Rectal smooth muscle tissue (tissue), 1 donor: ENCODE results near the gene CA5A.
"Not testable (repeated sequence)": the region's sequence is repeated elsewhere in the genome, so short reads cannot be mapped to it uniquely, and the experiment has no call there.

ENCODE experiments used
- H3K27ac ChIP-seq: one replicate; pipeline ENCODE4 v1.7.0; 2013; ENCODE audit warnings: low read depth, low read length, inconsistent platforms
- H3K27me3 ChIP-seq: one replicate; pipeline ENCODE4 v1.7.0; 2013; ENCODE audit warnings: low read length; ENCODE audit not compliant: control insufficient read depth, insufficient read depth
- H3K36me3 ChIP-seq: one replicate; pipeline ENCODE4 v1.7.0; 2013; ENCODE audit warnings: low read length; ENCODE audit not compliant: control insufficient read depth, insufficient read depth
- H3K4me1 ChIP-seq: one replicate; pipeline ENCODE4 v1.7.0; 2013; ENCODE audit warnings: low read length; ENCODE audit not compliant: control insufficient read depth, insufficient read depth
- H3K4me3 ChIP-seq: one replicate; pipeline ENCODE4 v1.7.0; 2013; ENCODE audit warnings: low read length
- H3K9ac ChIP-seq: one replicate; pipeline ENCODE4 v1.7.0; 2013; ENCODE audit warnings: low read length

CA5A gene

GRCh38 chr16:87922250-87922871 is 14.0 kb downstream of the CA5A start:
- Histone ChIP-seq H3K36me3 (no peaks in the 10 kb centered on the region), H3K9ac (no peak overlapping the region), H3K27ac (no peak overlapping the region)

GRCh38 chr16:87921236-87921773 is 15.0 kb downstream of the CA5A start:
- Histone ChIP-seq H3K4me3 (no peak overlapping the region), H3K27me3 (no peaks in the 10 kb centered on the region), H3K27ac (no peak overlapping the region), H3K4me1 (no peaks in the 10 kb centered on the region), H3K9ac (no peak overlapping the region), H3K36me3 (no peaks in the 10 kb centered on the region)

More at GRCh38 chr16:87922250-87922871, 14.0 kb downstream of the CA5A start:
- H3K4me1 ChIP-seq = no peaks in the 10 kb centered on the region
- no peaks in the 10 kb centered on the region for H3K27me3 ChIP-seq
- no peak overlapping the region for H3K4me3 ChIP-seq

GRCh38 chr16:87919681-87919994 is 16.7 kb downstream of the CA5A start:
- no peaks in the 10 kb centered on the region for H3K4me1 ChIP-seq
- no peaks in the 10 kb centered on the region for H3K27me3 ChIP-seq
- H3K4me3 ChIP-seq = no peak overlapping the region
- no peak overlapping the region for H3K9ac ChIP-seq
- H3K27ac ChIP-seq = no peak overlapping the region
- H3K36me3 ChIP-seq = no peaks in the 10 kb centered on the region

- no peak overlapping the region for H3K4me3 ChIP-seq
- no peak overlapping the region for H3K9ac ChIP-seq
- H3K27ac ChIP-seq = no peak overlapping the region
- no peaks in the 10 kb centered on the region for H3K4me1 ChIP-seq
- no peaks in the 10 kb centered on the region for H3K27me3 ChIP-seq
- no peaks in the 10 kb centered on the region for H3K36me3 ChIP-seq
These were observed 17.3 kb downstream of the CA5A start for GRCh38 chr16:87918866-87919680.

GRCh38 chr16:87918338-87918737 is 18.0 kb downstream of the CA5A start:
- Histone ChIP-seq H3K36me3 (no peaks in the 10 kb centered on the region), H3K9ac (no peak overlapping the region), H3K27ac (no peak overlapping the region), H3K4me1 (no peaks in the 10 kb centered on the region), H3K27me3 (no peaks in the 10 kb centered on the region), H3K4me3 (no peak overlapping the region)

- no peaks in the 10 kb centered on the region for H3K27me3 ChIP-seq
- no peak overlapping the region for H3K9ac ChIP-seq
- H3K36me3 ChIP-seq = no peaks in the 10 kb centered on the region
- no peak overlapping the region for H3K27ac ChIP-seq
- H3K4me1 ChIP-seq = no peaks in the 10 kb centered on the region
- no peak overlapping the region for H3K4me3 ChIP-seq
These were observed 18.8 kb downstream of the CA5A start for GRCh38 chr16:87917503-87917902.

- Histone ChIP-seq H3K27ac (no peak overlapping the region), H3K4me1 (no peaks in the 10 kb centered on the region), H3K9ac (no peak overlapping the region), H3K27me3 (no peaks in the 10 kb centered on the region), H3K36me3 (no peaks in the 10 kb centered on the region), H3K4me3 (no peak overlapping the region)
These were observed 21.5 kb downstream of the CA5A start for GRCh38 chr16:87914812-87915211.

- not testable (repeated sequence) for H3K36me3 ChIP-seq, H3K4me3 ChIP-seq, H3K27ac ChIP-seq, H3K9ac ChIP-seq, H3K4me1 ChIP-seq, H3K27me3 ChIP-seq
These were observed 22.2 kb downstream of the CA5A start for GRCh38 chr16:87914021-87914725.

- H3K4me3 ChIP-seq, H3K4me1 ChIP-seq, H3K27me3 ChIP-seq, H3K27ac ChIP-seq, H3K36me3 ChIP-seq, H3K9ac ChIP-seq: not testable (repeated sequence)
These were observed 23.6 kb downstream of the CA5A start for GRCh38 chr16:87912691-87913090.

GRCh38 chr16:87911106-87911763 is 25.1 kb downstream of the CA5A start:
- H3K4me1 ChIP-seq, H3K36me3 ChIP-seq, H3K27me3 ChIP-seq, H3K4me3 ChIP-seq, H3K9ac ChIP-seq, H3K27ac ChIP-seq: not testable (repeated sequence)

GRCh38 chr16:87909203-87909935 is 27.0 kb downstream of the CA5A start:
- not testable (repeated sequence) for H3K27ac ChIP-seq, H3K9ac ChIP-seq, H3K36me3 ChIP-seq, H3K4me3 ChIP-seq, H3K27me3 ChIP-seq, H3K4me1 ChIP-seq

- not testable (repeated sequence) for H3K9ac ChIP-seq, H3K27ac ChIP-seq, H3K4me3 ChIP-seq, H3K4me1 ChIP-seq, H3K27me3 ChIP-seq, H3K36me3 ChIP-seq
These were observed 28.2 kb downstream of the CA5A start for GRCh38 chr16:87908101-87908500.
